ENCODE data around the gene MYZAP.

MYZAP gene

DNA sequence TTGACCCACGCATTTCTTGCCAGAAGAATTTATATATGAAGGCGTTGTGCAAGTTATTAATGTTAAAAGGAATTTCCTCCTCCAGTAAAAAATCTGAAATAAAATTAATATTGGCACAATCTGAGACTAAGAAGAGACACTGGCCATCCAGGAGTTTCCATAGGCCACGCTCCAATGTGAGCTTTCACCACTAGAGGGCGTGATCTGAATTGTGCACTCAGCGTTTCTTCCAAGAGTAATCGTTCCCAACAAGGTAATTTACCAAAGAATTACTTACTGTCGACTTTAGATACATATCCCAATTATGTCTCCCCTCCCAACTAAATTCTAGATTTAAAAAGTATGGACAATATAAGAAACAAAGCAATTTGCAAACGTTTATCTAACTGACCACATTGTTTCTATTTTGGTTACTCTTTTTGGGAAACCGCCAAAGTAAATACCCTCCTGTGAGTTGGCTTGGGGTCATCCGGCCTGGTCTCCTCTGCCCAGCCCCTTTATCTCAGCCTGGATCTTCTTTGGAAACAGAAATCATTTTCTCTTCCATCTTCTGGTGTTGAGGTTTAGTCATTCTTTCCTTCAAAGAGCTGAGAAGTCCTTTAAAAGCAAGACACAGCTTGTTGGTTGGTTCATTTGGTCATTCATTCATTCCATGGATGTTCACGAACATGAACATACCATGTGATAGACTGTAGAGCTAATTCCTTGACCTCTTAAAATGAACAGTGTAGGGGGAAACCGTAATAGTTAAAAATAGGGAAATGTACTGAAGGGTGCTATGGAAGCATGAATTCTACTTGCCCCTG is 141.0 kb downstream of the MYZAP start:
- no peak for FAIRE-seq
- peak; percentile 27 for DNase-seq (ENCODE audit: insufficient read length, low spot score)

DNA sequence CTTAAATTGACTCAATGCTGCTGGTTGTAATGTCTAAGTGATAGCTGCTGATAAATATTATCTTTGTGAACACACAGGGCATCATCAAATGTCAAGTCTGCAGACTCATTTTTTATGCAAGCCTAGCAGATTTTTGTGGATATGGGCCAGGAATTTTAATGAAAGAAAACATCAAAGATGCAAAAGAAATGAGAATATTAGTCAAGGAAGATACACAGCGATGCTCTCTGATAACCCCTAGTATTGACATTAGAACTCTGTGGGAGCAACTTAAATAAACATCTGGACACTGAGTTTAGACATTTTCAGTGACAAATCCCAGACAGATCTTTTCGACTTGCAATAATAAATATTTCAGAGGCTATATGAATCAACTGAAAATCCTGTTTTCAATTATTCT is 143.2 kb downstream of the MYZAP start:
- no peak for FAIRE-seq
- no peak for DNase-seq (ENCODE audit: insufficient read length, low spot score)
